Hematopoietic multipotent progenitor cell treated with erythropoietin and hydrocortisone succinate and interleukin-3 and kit ligand, for 4 days (in vitro differentiated cells): ENCODE data around the gene CHODL.
A peak's percentile ranks its signal among the peaks of the same experiment; 100 is the strongest.

Source experiments
- DNase-seq: peaks from one replicate; pipeline ENCODE4 v3.0.0-alpha.2; 2015

Gene CHODL

DNA sequence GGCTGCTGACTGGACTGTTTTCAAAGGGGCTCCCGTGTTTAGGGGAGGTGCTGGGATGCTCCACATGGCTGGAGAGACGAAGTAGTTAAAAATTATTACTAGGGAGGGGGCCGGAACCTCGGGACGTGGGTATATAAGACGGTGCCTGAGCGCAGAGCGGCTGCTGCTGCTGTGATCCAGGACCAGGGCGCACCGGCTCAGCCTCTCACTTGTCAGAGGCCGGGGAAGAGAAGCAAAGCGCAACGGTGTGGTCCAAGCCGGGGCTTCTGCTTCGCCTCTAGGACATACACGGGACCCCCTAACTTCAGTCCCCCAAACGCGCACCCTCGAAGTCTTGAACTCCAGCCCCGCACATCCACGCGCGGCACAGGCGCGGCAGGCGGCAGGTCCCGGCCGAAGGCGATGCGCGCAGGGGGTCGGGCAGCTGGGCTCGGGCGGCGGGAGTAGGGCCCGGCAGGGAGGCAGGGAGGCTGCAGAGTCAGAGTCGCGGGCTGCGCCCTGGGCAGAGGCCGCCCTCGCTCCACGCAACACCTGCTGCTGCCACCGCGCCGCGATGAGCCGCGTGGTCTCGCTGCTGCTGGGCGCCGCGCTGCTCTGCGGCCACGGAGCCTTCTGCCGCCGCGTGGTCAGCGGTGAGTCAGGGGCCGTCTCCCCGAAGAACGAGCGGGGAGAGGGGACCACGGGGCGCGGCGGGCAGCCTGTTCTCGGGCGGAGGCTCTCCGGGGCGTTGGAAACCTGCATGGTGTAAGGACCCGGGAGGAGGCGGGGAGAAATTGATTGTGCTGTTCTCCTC, at the start of gene CHODL:
TSS of gene CHODL (plus strand) at position 163 of the 793 bp plus-strand sequence. CDS start at position 554, 391 bp downstream.
- peak; percentile 26 for DNase-seq

- DNase-seq: peak; percentile 43
Observed at GRCh38 chr21:18204931-18205330, 39.7 kb upstream of the CHODL start.

GRCh38 chr21:18218331-18218730, 26.3 kb upstream of the CHODL start:
- DNase-seq: no peak

- DNase-seq: no peak
Observed at GRCh38 chr21:18220498-18220897, 24.1 kb upstream of the CHODL start.

DNA sequence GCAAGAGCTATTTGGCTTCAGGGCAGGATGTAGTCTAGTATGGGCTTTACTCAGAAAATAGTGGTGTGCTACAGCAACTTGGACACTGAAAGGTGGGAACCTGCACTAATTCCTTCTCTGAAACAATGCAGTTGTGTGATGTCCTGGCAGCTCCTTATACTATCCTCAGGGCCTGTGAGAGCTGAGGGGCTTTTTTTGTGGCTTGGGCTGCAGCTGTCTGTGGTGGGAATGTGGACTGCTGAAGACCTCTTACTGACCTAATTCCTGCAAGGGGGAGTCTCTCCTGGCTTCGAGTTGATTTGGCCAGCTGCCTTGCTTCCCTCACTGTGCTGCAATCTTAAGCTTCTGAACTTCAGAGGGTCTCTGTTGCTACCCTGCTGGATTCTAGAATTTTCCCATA, 22.3 kb upstream of the CHODL start:
- no peak for DNase-seq

DNA sequence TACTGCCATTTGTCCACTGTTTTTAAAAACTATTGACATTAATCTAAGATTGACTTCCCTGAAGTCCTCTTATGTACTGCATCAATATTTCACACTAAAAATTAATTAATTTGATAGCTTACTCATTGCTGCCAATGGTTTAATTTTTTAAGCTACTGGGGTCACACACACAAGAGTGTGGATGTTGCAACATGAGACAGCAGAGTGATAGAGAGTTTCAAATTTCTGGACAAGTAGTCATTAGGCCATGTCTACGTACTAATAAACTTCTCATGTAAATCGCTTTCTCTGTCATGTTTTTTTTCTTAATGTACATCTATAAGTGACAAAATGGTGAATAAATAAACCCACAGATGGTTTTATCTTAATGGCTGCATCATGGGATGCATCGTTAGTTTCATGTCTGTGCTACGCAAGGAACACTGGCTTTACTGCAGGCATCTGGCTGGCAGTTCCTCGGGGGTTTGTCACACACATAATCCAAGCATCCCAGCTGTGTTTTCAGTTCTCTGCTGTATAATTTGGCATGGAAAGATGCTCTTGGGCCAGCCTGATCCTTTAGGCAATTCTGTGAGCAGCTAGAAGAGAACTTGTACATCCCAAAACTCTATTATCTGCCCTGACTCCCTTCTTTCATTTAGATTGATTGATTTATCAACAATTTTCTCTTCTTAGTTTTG, 16.4 kb upstream of the CHODL start:
- no peak for DNase-seq

DNA sequence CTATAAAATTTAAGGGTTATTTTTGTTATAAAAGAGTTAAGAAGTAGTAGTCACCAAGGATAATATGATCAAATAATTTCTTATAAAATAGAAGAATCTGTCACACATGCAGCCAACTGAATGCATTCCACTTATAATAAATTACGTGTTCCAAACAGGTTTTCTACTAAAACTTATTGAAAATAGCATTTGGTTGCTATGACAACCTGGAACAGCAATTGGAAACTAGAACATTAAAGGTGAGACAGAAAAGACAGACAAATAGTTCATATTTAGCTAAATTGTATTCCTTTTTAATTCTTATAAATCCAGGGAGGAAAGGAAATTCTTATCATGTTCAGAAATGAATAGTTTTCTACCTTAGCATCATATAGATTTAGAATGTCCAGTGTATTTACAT, 9.1 kb upstream of the CHODL start:
- DNase-seq: no peak

- DNase-seq: peak; percentile 33
Observed at GRCh38 chr21:18245464-18245967, 883 bp downstream of the CHODL start.

- DNase-seq: peak; percentile 2
Observed at GRCh38 chr21:18248171-18248570, 3.5 kb downstream of the CHODL start.

DNA sequence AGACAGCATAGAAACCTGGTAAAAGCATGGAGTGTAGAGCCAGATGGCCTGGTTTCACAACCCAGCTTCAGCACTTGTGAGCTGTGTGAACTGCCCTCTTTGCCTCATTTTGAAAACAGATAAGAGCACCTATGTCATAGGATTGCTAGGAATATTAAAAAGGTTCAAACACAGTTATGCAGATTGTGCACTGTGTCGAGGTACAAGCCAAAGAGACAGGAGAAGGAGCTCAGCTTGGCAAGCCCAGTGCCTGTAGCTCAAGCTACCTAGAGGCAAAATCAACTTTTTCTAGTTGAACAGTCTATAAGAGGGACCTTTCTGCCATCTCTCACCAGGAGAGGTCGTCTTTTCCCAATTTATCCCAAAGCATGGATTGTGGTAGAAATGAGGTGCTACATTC, 5.0 kb downstream of the CHODL start:
- peak; percentile 5 for DNase-seq

- DNase-seq: peak; percentile 11
Observed at GRCh38 chr21:18251065-18251464, 6.4 kb downstream of the CHODL start.

DNA sequence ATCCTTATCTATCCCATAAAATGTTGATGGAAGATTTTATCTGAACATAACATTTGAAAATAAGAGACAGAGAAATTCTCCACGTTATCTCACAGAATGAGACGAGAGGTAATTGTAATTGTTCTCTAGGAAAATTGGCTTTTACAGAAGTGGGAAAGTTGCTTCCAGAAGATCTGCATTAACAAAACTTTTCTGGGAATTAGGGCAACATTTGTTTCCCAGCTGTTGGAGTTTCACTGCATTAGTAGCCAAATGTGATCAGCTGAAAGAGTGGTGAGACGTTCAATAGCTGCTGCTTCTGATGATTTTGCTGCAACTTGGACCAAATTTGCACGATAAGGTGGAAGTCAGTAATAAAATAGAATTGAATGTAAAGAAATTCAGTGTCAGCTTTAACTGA, 7.6 kb downstream of the CHODL start:
- no peak for DNase-seq

GRCh38 chr21:18252680-18253079, 8.0 kb downstream of the CHODL start:
- no peak for DNase-seq

DNA sequence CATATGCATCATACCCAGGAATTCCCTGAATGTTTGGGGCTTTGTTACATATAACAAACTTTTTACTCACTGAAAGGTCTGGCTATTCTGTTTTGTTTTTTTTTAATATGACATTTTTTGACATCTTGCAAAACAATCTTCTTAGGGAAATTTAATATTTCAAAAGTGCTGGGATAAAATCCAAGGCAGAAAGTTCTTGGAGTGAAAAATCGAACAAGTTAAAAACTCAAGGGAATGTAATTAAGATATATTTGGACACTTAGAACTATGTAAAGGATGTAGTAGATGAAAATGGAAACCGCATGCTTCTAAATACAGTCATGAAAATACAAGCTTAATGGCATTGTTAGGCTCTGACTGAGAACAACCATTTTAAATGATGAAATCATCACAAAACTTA, 8.6 kb downstream of the CHODL start:
- DNase-seq: no peak

GRCh38 chr21:18253799-18254198, 9.2 kb downstream of the CHODL start:
- DNase-seq: no peak

GRCh38 chr21:18265944-18266343, 21.3 kb downstream of the CHODL start:
- DNase-seq: no peak

- no peak for DNase-seq
Observed at GRCh38 chr21:18267496-18267895, 22.9 kb downstream of the CHODL start.

DNA sequence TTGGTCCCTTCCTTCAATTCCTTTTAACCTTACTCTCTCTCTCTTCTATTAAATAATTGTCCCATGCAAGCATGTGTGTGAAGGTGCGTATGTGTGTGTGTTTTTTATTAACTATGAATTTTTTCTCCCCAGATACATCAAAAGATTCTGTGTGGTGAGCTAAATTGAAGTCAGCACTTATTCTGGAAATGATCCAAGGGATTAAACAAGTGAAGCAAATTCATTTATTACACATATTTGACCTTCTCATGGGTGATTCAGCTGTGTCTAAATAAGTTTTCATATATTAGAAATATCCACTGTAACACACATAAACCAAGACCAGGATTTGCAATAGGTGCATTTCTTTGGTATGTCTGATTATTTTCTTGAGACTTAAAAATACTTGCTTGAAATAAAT, 24.3 kb downstream of the CHODL start:
- no peak for DNase-seq

GRCh38 chr21:18269856-18270255, 25.2 kb downstream of the CHODL start:
- DNase-seq: no peak

DNA sequence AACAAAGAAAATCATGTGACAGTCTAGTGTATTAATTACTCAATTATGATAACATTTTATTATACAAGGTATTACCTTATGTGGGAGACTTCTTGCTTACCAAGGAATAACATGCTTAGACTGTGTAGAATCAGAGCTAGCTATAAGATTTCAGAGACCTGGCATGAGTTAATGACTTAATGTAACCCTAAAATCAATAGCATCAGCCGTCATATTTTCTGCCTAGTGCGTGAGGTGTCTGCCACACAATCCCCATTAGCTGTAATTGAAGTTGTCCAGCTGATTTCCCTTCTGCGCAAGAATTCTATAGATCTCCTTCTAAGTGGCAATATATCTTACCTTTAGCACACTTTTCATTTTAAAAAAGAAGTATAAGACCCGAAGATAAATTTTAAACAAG, 28.8 kb downstream of the CHODL start:
- DNase-seq: no peak

DNA sequence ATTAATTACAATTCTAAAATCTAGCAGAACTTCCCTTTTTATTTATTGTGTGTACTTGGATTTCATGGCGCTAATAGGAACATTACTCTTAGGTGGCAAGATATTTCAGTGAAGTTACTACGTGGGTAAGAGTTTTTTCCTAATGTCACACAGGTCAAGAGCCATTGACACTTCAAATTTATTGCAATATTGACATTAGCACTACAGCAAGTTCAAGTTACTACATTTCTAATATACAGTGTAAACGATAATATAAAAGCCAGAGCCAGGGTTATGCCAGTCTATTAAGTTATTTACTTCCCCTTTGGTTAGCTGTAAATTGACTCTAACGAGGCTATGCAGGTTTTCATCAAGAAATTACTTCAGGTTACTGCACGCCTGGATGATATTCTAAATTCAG, 29.7 kb downstream of the CHODL start:
- no peak for DNase-seq

DNA sequence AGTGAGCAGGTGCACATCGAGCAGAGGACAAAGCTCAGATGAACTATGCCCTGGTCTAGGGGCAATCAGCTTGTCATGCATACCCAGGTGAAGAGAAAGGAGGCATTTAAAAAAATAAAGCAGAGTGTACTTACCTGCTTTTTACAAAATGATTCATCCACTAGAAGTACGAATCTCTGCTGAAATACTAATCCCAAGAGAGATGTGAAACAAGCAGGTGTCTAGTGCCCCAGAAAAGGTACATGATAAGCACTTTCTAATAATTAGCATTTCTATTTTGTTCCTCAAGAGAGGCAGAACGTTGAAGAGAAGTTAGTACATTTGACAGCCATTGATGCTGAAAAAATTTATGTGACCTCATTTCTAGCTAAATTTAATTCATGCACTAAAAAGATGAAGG, 31.1 kb downstream of the CHODL start:
- no peak for DNase-seq

DNA sequence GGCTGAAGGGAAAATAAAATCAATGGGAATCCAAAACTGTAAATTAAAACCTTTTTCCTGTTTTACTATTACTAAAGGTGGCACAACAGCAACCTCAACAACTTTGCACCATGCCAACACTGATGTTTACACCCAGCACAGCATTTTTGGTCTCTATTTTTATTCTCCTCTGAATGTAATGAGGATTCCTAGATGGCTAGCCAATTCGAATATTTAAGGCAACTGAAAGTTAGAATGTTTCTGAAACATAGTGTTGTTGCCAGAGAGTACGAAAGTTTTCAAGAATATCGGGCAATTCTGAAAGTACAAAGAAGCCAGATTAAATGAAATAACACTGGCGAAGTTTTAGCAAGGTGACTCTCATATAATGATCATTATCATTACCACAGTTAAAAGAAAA, 40.7 kb downstream of the CHODL start:
- DNase-seq: no peak

- no peak for DNase-seq
Observed at GRCh38 chr21:18289876-18290275, 45.2 kb downstream of the CHODL start.
